ENCODE data around the gene DARS1. TPM values are rescaled to one million over a fixed set of nuclear protein-coding genes. Genes with fewer than 3 reads are reported as not detected.
"Not testable (repeated sequence)": the region's sequence is repeated elsewhere in the genome, so short reads cannot be mapped to it uniquely, and the experiment has no call there.

The DARS1 gene
- total and polyA plus RNA-seq, 9 donors = 55.2 to 79.5 (median 69.7) TPM

GRCh38 chr2:135894930-135895329 is 90.5 kb downstream of the DARS1 start:
- TF ChIP-seq CTCF (IDR thresholded peaks at IDR 0.05) (no peak), POLR2A (IDR thresholded peaks at IDR 0.05) (no peak), EP300 (IDR thresholded peaks at IDR 0.05) (no peak)
- WGBS, 3 donors = 83 to 88% (median 87%) methylated on average over 1 of the region's 1 CpG
- no peak for DNase-seq
- H3K36me3 ChIP-seq = no peaks in the 10 kb centered on the region
- H3K4me3 ChIP-seq = no peak overlapping the region
- no peaks in the 10 kb centered on the region for H3K9me3 ChIP-seq
- H3K27me3 ChIP-seq = no peaks in the 10 kb centered on the region
- intact Hi-C loops (cut with DNase I) = no loop called here
- no peak overlapping the region for H3K27ac ChIP-seq
- H3K4me1 ChIP-seq (ENCODE audit: insufficient read depth) = no peaks in the 10 kb centered on the region

GRCh38 chr2:135893374-135893794 is 92.0 kb downstream of the DARS1 start:
- no peaks in the 10 kb centered on the region for H3K36me3 ChIP-seq
- H3K4me3 ChIP-seq = no peak overlapping the region
- 89 to 93% (median 90%) methylated on average over 2 of the region's 2 CpGs for WGBS, 3 donors
- H3K9me3 ChIP-seq = no peaks in the 10 kb centered on the region
- TF ChIP-seq EP300 (IDR thresholded peaks at IDR 0.05) (no peak), POLR2A (IDR thresholded peaks at IDR 0.05) (no peak), CTCF (IDR thresholded peaks at IDR 0.05) (no peak)
- no peaks in the 10 kb centered on the region for H3K4me1 ChIP-seq (ENCODE audit: insufficient read depth)
- no peaks in the 10 kb centered on the region for H3K27me3 ChIP-seq
- no peak for DNase-seq
- intact Hi-C loops (cut with DNase I) = no loop called here
- no peak overlapping the region for H3K27ac ChIP-seq

- Histone ChIP-seq H3K4me1 (ENCODE audit: insufficient read depth) (no peaks in the 10 kb centered on the region), H3K36me3 (no peaks in the 10 kb centered on the region), H3K9me3 (no peaks in the 10 kb centered on the region), H3K27ac (no peak overlapping the region), H3K27me3 (no peaks in the 10 kb centered on the region), H3K4me3 (no peak overlapping the region)
- intact Hi-C loops (cut with DNase I) = no loop called here
- TF ChIP-seq EP300 (IDR thresholded peaks at IDR 0.05) (no peak), CTCF (IDR thresholded peaks at IDR 0.05) (no peak), POLR2A (IDR thresholded peaks at IDR 0.05) (no peak)
- WGBS, 3 donors = 67% methylated on average over 6 of the region's 6 CpGs
- DNase-seq = no peak
These were observed 94.6 kb downstream of the DARS1 start for GRCh38 chr2:135890835-135891234.

GRCh38 chr2:135890149-135890548 is 95.3 kb downstream of the DARS1 start:
- intact Hi-C loops (cut with DNase I) = no loop called here
- Histone ChIP-seq H3K4me3 (no peak overlapping the region), H3K4me1 (ENCODE audit: insufficient read depth) (no peaks in the 10 kb centered on the region), H3K9me3 (no peaks in the 10 kb centered on the region), H3K27me3 (no peaks in the 10 kb centered on the region), H3K36me3 (no peaks in the 10 kb centered on the region), H3K27ac (no peak overlapping the region)
- 91 to 96% (median 94%) methylated on average over 4 of the region's 4 CpGs for WGBS, 3 donors
- no peak for TF ChIP-seq EP300 (IDR thresholded peaks at IDR 0.05)
- no peak for TF ChIP-seq POLR2A (IDR thresholded peaks at IDR 0.05)
- TF ChIP-seq CTCF (IDR thresholded peaks at IDR 0.05) = no peak
- no peak for DNase-seq

DNA sequence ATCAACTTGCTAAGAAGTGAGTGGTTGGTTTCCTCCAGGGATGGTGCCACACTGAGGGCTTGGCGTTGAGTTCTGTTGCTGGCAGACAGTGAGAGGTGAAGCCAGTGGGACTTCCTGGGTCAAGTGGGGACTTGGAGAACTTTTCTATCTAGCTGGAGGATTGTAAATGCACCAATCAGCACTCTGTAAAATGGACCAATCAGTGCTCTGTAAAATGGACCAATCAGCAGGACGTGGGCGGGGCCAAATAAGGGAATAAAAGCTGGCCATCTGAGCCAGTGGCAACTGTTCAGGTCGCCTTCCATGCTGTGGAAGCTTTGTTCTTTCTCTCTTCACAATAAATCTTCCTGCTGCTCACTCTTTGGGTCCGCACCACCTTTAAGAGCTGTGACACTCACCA is 96.8 kb downstream of the DARS1 start:
- H3K36me3 ChIP-seq; DNase-seq; H3K27me3 ChIP-seq; H3K4me3 ChIP-seq; H3K4me1 ChIP-seq (ENCODE audit: insufficient read depth); H3K9me3 ChIP-seq; intact Hi-C loops (cut with DNase I); H3K27ac ChIP-seq: not testable (repeated sequence)
- WGBS, 3 donors = 78 to 88% (median 85%) methylated on average over 5 of the region's 5 CpGs
